Erythroblast (primary cell): ENCODE results near the gene TPM2.

ENCODE experiments used
- GATA1 ChIP-seq: IDR thresholded peaks from 2 replicates; pipeline ENCODE4 v1.6.1; 2011; ENCODE audit warnings: low read depth, mild to moderate bottlenecking, control low read depth, low read length, moderate library complexity
- POLR2A ChIP-seq: IDR thresholded peaks from 2 replicates; pipeline ENCODE4 v1.6.1; 2011; ENCODE audit warnings: mild to moderate bottlenecking, low read length

- TF ChIP-seq POLR2A (no peak), GATA1 (no peak)
These were observed 39.2 kb downstream of the TPM2 start, which contains the start of gene SIT1 for GRCh38 chr9:35650341-35651158.
